Keratinocyte (primary cell): Measurements from ENCODE around the gene PLAAT4. TPM values are rescaled to one million over a fixed set of nuclear protein-coding genes. Genes with fewer than 3 reads are reported as not detected.

Experiments used
- DNase-seq: peaks from one replicate; pipeline ENCODE4 v3.0.0-alpha.2; 2011; ENCODE audit warnings: low read depth, missing footprints, low spot score
- FAIRE-seq: peaks from 2 replicates; lab custom pipeline; 2011; peaks lifted over from hg19 to GRCh38; lab: Jason Lieb, UNC
- H2AFZ ChIP-seq: 2 replicates; pipeline ENCODE4 v1.6.0; 2012; ENCODE audit warnings: low read length, control low read depth, inconsistent platforms; ENCODE audit not compliant: control insufficient read depth
- H3K27ac ChIP-seq: 2 replicates; pipeline ENCODE4 v1.5.1; 2011; ENCODE audit warnings: low read length; ENCODE audit not compliant: control insufficient read depth, insufficient read depth
- H3K27me3 ChIP-seq: 3 replicates; pipeline ENCODE4 v1.6.0; 2011; ENCODE audit warnings: low read length; ENCODE audit not compliant: control insufficient read depth, insufficient read depth; ENCODE audit errors: extremely low read depth
- H3K36me3 ChIP-seq, 2 experiments: 2 replicates in 1 of 2; 3 replicates in 1 of 2; pipeline ENCODE4 v1.5.1; 2011; ENCODE audit warnings: low read length in 2 of 2, mild to moderate bottlenecking in 1 of 2; ENCODE audit not compliant: control insufficient read depth in 2 of 2, insufficient read depth in 2 of 2; ENCODE audit errors: extremely low read depth in 1 of 2
- H3K4me1 ChIP-seq: 3 replicates; pipeline ENCODE4 v1.5.1; 2011; ENCODE audit warnings: low read length; ENCODE audit not compliant: control insufficient read depth, insufficient read depth; ENCODE audit errors: extremely low read depth
- H3K4me2 ChIP-seq: 3 replicates; pipeline ENCODE4 v1.6.0; 2011; ENCODE audit warnings: low read depth, low read length; ENCODE audit not compliant: control insufficient read depth, insufficient read depth; ENCODE audit errors: extremely low read depth
- H3K4me3 ChIP-seq, 3 experiments: fragments of 200-600 bp in 1 of 3; sonication (generic) in 1 of 3; 2 replicates in 2 of 3; 3 replicates in 1 of 3; pipeline ENCODE4 v1.5.1; 2011 to 2016; ENCODE audit warnings: low read length in 3 of 3, mild to moderate bottlenecking in 3 of 3, control low read depth in 2 of 3, inconsistent platforms in 1 of 3, low read depth in 1 of 3, mixed read lengths in 1 of 3, mixed run types in 1 of 3, moderate library complexity in 1 of 3; ENCODE audit not compliant: control insufficient read depth in 2 of 3, insufficient read depth in 2 of 3; ENCODE audit errors: extremely low read depth in 1 of 3
- H3K79me2 ChIP-seq: 2 replicates; pipeline ENCODE4 v1.6.0; 2012; ENCODE audit warnings: low read length; ENCODE audit not compliant: control insufficient read depth, insufficient read depth
- H3K9ac ChIP-seq: 3 replicates; pipeline ENCODE4 v1.6.0; 2011; ENCODE audit warnings: low read length; ENCODE audit not compliant: control insufficient read depth, insufficient read depth; ENCODE audit errors: extremely low read depth
- H3K9me1 ChIP-seq: 3 replicates; pipeline ENCODE4 v1.6.0; 2011; ENCODE audit warnings: low read length; ENCODE audit not compliant: control insufficient read depth, insufficient read depth; ENCODE audit errors: extremely low read depth
- H3K9me3 ChIP-seq: 2 replicates; pipeline ENCODE4 v1.5.1; 2012; ENCODE audit warnings: low read depth, low read length; ENCODE audit not compliant: control insufficient read depth
- H4K20me1 ChIP-seq: 3 replicates; pipeline ENCODE4 v1.6.0; 2011; ENCODE audit warnings: low read length; ENCODE audit not compliant: control insufficient read depth, insufficient read depth; ENCODE audit errors: extremely low read depth
- CTCF ChIP-seq, 3 experiments: IDR thresholded peaks in 1 of 3; conservative IDR thresholded peaks in 1 of 3; optimal IDR thresholded peaks in 1 of 3; 2 replicates in 2 of 3; 3 replicates in 1 of 3; pipeline versions ENCODE3 to v1.5.1; 2011; ENCODE audit warnings: low read length in 3 of 3, mild to moderate bottlenecking in 3 of 3, moderate library complexity in 2 of 3, control low read depth in 1 of 3, inconsistent platforms in 1 of 3; ENCODE audit not compliant: insufficient read depth in 2 of 3; ENCODE audit errors: extremely low read depth in 1 of 3
- EZH2 ChIP-seq: IDR thresholded peaks from one replicate; pipeline ENCODE4 v1.6.1; 2012; ENCODE audit warnings: inconsistent platforms, mild to moderate bottlenecking, low read length, moderate library complexity
- dilution Hi-C: fragments of 300-500 bp; cut with MboI; formaldehyde crosslinking; loops from one replicate; pipeline ENCODE4 v1.7.0; 2020; ENCODE audit warnings: low sequenced_read_pairs; ENCODE audit not compliant: extremely low pct_ligation_motif_present
- polyA plus RNA-seq, 5 experiments: library from polyadenylated mRNA; depleted of rRNA in 3 of 5; stranded (reverse) in 3 of 5; stranded (forward) in 1 of 5; unstranded in 1 of 5; fragments of >200 nt; gene quantifications; 1 replicate in 1 of 5; 2 replicates in 3 of 5; 3 replicates in 1 of 5; pipeline versions ENCODE4 v1.2.1 to v1.2.3, GENCODE V29; 2011 to 2012; ENCODE audit warnings: missing spikeins in 2 of 5, low read depth in 1 of 5, low replicate concordance in 1 of 5

Gene PLAAT4
- polyA plus RNA-seq, 1 donor (not counting 4 experiments of a cell fraction or from before 2014, with no cell fraction given): 2.0 TPM

- no peak for TF ChIP-seq EZH2
- TF ChIP-seq CTCF (optimal IDR thresholded peaks at IDR 0.05 in 1 of 3, IDR thresholded peaks at IDR 0.05 in 1 of 3, conservative IDR thresholded peaks at IDR 0.05 in 1 of 3; ENCODE audit: extremely low read depth in 1 of 3, insufficient read depth in 2 of 3, low read length in 3 of 3): no peak
- Histone ChIP-seq H3K9me3 (no peaks in the 10 kb centered on the region), H3K79me2 (no peaks in the 10 kb centered on the region), H3K36me3 (no peaks in the 10 kb centered on the region), H3K27ac (no peak overlapping the region), H3K4me1 (peaks cover 13% of the 10 kb centered on the region), H3K9me1 (no peaks in the 10 kb centered on the region), H3K9ac (no peak overlapping the region), H3K4me2 (no peak overlapping the region), H3K4me3 (no peak overlapping the region), H2AFZ (no peak overlapping the region), H4K20me1 (no peaks in the 10 kb centered on the region), H3K27me3 (no peaks in the 10 kb centered on the region)
- DNase-seq: no peak
- dilution Hi-C loops: no loop called here
- FAIRE-seq: no peak
These were observed 21.0 kb downstream of the PLAAT4 start for GRCh38 chr11:63557570-63557969.

GRCh38 chr11:63558459-63559157 is 22.0 kb downstream of the PLAAT4 start:
- Histone ChIP-seq H3K9me3 (no peaks in the 10 kb centered on the region), H3K9me1 (no peaks in the 10 kb centered on the region), H3K4me2 (no peak overlapping the region), H3K4me3 (no peak overlapping the region), H4K20me1 (no peaks in the 10 kb centered on the region), H3K4me1 (peaks cover 11% of the 10 kb centered on the region), H3K79me2 (no peaks in the 10 kb centered on the region), H3K27me3 (no peaks in the 10 kb centered on the region), H3K36me3 (no peaks in the 10 kb centered on the region), H3K9ac (no peak overlapping the region), H2AFZ (no peak overlapping the region), H3K27ac (no peak overlapping the region)
- no peak for FAIRE-seq
- no peak for TF ChIP-seq CTCF (optimal IDR thresholded peaks at IDR 0.05 in 1 of 3, IDR thresholded peaks at IDR 0.05 in 1 of 3, conservative IDR thresholded peaks at IDR 0.05 in 1 of 3; ENCODE audit: extremely low read depth in 1 of 3, insufficient read depth in 2 of 3, low read length in 3 of 3)
- dilution Hi-C loops: no loop called here
- no peak for DNase-seq
